Prostate gland (tissue), 2 donors: ENCODE measurements around the gene PIK3R6. TPM values are rescaled to one million over a fixed set of nuclear protein-coding genes. Genes with fewer than 3 reads are reported as not detected.
A peak's percentile ranks its signal among the peaks of the same experiment; 100 is the strongest.

Experiments
- DNase-seq: peaks from one replicate; pipeline ENCODE4 v3.0.0-alpha.2; 2019; ENCODE audit warnings: low spot score
- H3K27ac ChIP-seq, 2 donors: fragments of 200-600 bp; sonication (generic); 2 replicates each; pipeline ENCODE4 v1.5.1; 2017 to 2019
- H3K27me3 ChIP-seq: fragments of 200-600 bp; sonication (generic); replicated peaks from 2 replicates; pipeline ENCODE4 v1.5.1; 2019; ENCODE audit not compliant: insufficient read depth
- H3K36me3 ChIP-seq, 2 donors: fragments of 200-600 bp; sonication (generic); 1 replicate in 1 of 2; 2 replicates in 1 of 2; pipeline versions ENCODE4 v1.5.1 to v1.8.1; 2017 to 2019
- H3K4me1 ChIP-seq: fragments of 200-600 bp; sonication (generic); replicated peaks from 2 replicates; pipeline ENCODE4 v1.5.1; 2019
- H3K4me3 ChIP-seq, 2 donors: fragments of 200-600 bp; sonication (generic); 2 replicates each; pipeline ENCODE4 v1.5.1; 2017 to 2019
- H3K9me3 ChIP-seq: fragments of 200-600 bp; sonication (generic); 2 replicates; pipeline ENCODE4 v1.5.1; 2017
- POLR2A ChIP-seq: fragments of 450-650 bp; IDR thresholded peaks from one replicate; pipeline ENCODE4 v1.6.1; 2016; ENCODE audit warnings: antibody characterized with exemption, mild to moderate bottlenecking
- POLR2AphosphoS5 ChIP-seq: sonication (generic); formaldehyde crosslinking; IDR thresholded peaks from one replicate; pipeline ENCODE4 v1.6.1; 2017; ENCODE audit warnings: antibody characterized with exemption
- WGBS: methylation state at CpG from one replicate; pipeline ENCODE4 v1.1.5; 2018; 5-methylcytosine and 5-hydroxymethylcytosine counted together
- intact Hi-C: fragments of 100-400 bp; cut with DNase I; formaldehyde crosslinking; loops from one replicate; pipeline ENCODE4 v1.14.2; 2022
- total RNA-seq, 2 donors: library from RNA; depleted of rRNA; stranded (reverse); fragments of >200 nt; gene quantifications; one replicate each; pipeline ENCODE4 v1.1.0, GENCODE V29; 2016
- TF ChIP-seq, protein P1 (sequence below), 4 experiments: fragments of 200-600 bp in 2 of 4; fragments of 450-650 bp in 2 of 4; sonication (generic) in 2 of 4; IDR thresholded peaks; 1 replicate in 3 of 4; 2 replicates in 1 of 4; pipeline ENCODE4 v1.5.1; 2016 to 2019; ENCODE audit warnings: antibody characterized with exemption in 4 of 4, mild to moderate bottlenecking in 2 of 4, moderate library complexity in 2 of 4

Gene PIK3R6
- total RNA-seq, 2 donors from 2014 or later: 0.18 to 2.6 TPM

DNA sequence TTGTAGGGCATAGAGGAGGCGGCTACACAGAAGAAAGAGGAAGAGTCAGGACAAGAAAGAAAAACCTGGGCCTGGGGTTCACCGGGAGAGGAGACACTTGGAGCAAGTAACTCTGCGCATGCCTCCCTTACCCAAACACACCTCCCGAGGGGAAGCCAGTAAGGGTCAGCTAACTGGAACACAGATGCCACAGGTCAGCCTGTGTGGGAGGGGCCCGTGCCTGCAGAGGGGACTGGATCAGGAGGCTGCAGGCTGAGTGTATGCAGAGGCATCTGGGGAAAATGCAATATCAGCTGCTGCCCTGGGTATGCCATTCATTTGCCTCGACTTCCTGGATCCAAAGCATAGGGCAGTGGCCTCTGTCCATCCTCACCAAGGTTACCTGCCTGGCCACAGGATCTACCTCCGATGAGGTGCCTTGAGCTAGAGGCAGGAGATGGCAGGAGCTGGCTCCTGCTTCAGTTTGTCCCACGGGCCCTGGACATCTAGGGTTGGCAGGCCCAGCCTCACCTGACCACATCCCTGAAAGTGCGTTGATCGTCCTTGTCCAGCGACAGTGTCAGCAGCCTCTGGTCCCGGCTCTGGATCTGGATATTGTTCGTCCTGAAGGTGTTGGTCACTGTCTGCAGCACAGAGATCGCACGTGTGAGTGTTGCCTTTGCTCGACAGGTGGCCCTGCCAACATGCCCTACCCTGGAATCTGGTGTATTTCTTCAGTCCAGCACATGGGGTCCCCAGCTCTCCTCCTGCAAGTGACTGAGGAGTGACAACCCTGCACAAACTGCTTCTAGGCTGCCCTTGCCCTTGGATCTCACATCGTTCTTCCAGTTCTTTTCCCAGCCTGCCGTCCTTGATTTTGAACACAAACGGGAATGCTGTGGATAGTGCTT is 63.7 kb downstream of the PIK3R6 start:
- no peak overlapping the region for H3K4me3 ChIP-seq
- no peaks in the 10 kb centered on the region for H3K36me3 ChIP-seq
- no peaks in the 10 kb centered on the region for H3K27me3 ChIP-seq
- no peak for DNase-seq
- H3K27ac ChIP-seq: no peak overlapping the region
- TF ChIP-seq, protein P1, sequence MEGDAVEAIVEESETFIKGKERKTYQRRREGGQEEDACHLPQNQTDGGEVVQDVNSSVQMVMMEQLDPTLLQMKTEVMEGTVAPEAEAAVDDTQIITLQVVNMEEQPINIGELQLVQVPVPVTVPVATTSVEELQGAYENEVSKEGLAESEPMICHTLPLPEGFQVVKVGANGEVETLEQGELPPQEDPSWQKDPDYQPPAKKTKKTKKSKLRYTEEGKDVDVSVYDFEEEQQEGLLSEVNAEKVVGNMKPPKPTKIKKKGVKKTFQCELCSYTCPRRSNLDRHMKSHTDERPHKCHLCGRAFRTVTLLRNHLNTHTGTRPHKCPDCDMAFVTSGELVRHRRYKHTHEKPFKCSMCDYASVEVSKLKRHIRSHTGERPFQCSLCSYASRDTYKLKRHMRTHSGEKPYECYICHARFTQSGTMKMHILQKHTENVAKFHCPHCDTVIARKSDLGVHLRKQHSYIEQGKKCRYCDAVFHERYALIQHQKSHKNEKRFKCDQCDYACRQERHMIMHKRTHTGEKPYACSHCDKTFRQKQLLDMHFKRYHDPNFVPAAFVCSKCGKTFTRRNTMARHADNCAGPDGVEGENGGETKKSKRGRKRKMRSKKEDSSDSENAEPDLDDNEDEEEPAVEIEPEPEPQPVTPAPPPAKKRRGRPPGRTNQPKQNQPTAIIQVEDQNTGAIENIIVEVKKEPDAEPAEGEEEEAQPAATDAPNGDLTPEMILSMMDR (IDR thresholded peaks at IDR 0.05): no peak
- TF ChIP-seq POLR2A (no peak), POLR2AphosphoS5 (no peak)
- H3K9me3 ChIP-seq: no peaks in the 10 kb centered on the region
- 79% methylated on average over 16 of the region's 19 CpGs for WGBS
- H3K4me1 ChIP-seq: no peaks in the 10 kb centered on the region
- intact Hi-C loops: no loop called here

DNA sequence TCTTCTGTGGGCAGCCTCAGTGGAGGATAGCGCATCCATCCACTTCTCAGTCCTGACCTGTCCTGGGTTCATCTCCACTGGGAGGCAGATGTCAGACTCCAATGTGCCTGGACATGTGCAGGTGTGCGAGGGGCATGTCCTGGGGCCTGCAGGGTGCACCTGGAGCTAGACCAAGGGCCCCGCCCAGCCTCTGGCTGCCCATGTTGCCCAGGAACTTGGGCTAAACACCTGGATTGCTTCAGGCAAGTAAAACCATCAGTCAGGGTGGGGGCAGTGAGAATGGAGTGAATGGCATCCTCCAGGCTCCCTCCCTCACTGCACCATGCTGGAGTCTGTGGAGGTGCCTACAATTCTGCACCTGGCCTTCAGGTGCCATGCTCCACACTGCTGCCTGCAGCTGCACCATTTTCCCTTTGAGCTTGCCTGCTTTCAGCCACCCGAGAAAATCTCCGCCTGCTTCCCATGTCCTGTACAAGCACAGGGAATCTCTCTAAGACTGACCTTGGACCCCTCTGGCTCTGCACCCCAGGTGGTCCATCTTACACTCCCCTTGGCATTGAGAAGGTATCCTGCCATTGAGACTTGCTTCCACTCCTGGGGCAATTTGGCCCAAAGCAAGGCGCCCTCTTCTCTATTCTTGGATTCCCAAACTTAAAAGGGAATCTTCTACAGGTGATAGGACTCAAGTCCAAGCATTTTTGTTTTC is 66.2 kb downstream of the PIK3R6 start:
- intact Hi-C loops: no loop called here
- 81% methylated on average over 5 of the region's 6 CpGs for WGBS
- Histone ChIP-seq H3K36me3 (no peaks in the 10 kb centered on the region), H3K4me3 (no peak overlapping the region), H3K27me3 (no peaks in the 10 kb centered on the region), H3K4me1 (no peaks in the 10 kb centered on the region), H3K9me3 (no peaks in the 10 kb centered on the region), H3K27ac (no peak overlapping the region)
- no peak for DNase-seq
- no peak for TF ChIP-seq POLR2A
- TF ChIP-seq POLR2AphosphoS5: no peak

- H3K27ac ChIP-seq: no peak overlapping the region
- H3K36me3 ChIP-seq: no peaks in the 10 kb centered on the region
- no peak for DNase-seq
- no peaks in the 10 kb centered on the region for H3K4me1 ChIP-seq
- no peaks in the 10 kb centered on the region for H3K9me3 ChIP-seq
- WGBS: 76% methylated on average over 2 of the region's 2 CpGs
- no peak overlapping the region for H3K4me3 ChIP-seq
- no peak for TF ChIP-seq POLR2A
- TF ChIP-seq, protein P1 (IDR thresholded peaks at IDR 0.05): no peak
- TF ChIP-seq POLR2AphosphoS5: no peak
- intact Hi-C loops: no loop called here
- no peaks in the 10 kb centered on the region for H3K27me3 ChIP-seq
Measured at GRCh38 chr17:8800656-8801055, 66.8 kb downstream of the PIK3R6 start.

DNA sequence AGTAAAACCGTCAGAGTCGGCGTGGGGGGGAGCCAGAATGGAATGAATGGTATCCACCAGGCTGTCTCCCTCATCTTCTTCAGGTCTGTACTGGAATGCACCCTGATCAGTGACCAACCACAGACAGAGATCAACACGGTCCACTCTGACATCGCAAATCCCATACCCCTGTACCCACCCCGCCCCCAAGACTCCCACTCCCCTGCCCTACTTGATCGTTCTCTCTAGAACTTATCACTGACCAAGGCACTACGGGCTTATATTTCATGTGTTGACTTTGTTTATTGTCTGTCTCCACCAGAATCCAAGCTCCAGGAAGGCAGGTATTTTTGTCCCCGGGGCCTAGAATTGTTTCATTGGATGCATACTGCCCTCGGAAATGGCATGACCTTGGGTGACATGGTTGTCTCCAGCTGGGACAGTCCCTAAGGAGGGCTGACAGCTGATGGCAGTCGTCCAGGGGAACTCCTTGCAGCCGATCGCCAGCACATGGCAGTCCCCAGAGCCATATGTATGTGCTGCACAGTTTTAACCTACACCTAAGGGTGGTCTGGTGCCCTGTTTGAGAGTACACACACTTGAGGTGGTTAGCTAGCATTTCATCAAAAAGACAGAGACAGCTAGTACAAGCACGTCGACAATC is 67.8 kb downstream of the PIK3R6 start:
- intact Hi-C loops: no loop called here
- H3K4me3 ChIP-seq: peak overlapping the region; percentile 18 to 26
- 40% methylated on average over 15 of the region's 15 CpGs for WGBS

More for the DNA sequence above, 67.8 kb downstream of the PIK3R6 start:
- Histone ChIP-seq H3K27me3 (no peaks in the 10 kb centered on the region), H3K27ac (no peak overlapping the region), H3K9me3 (no peaks in the 10 kb centered on the region), H3K4me1 (no peaks in the 10 kb centered on the region), H3K36me3 (no peaks in the 10 kb centered on the region)
- DNase-seq: no peak
- no peak for TF ChIP-seq POLR2A
- TF ChIP-seq, protein P1 (IDR thresholded peaks at IDR 0.05): no peak
